Prostate gland (tissue), 2 donors: ENCODE results near the gene GPD1L. TPM values are rescaled to one million over a fixed set of nuclear protein-coding genes. Genes with fewer than 3 reads are reported as not detected.

Experiments
- DNase-seq: peaks from one replicate; pipeline ENCODE4 v3.0.0-alpha.2; 2019; ENCODE audit warnings: low spot score
- H3K27ac ChIP-seq, 2 donors: fragments of 200-600 bp; sonication (generic); 2 replicates each; pipeline ENCODE4 v1.5.1; 2017 to 2019
- H3K27me3 ChIP-seq: fragments of 200-600 bp; sonication (generic); replicated peaks from 2 replicates; pipeline ENCODE4 v1.5.1; 2019; ENCODE audit not compliant: insufficient read depth
- H3K36me3 ChIP-seq, 2 donors: fragments of 200-600 bp; sonication (generic); 1 replicate in 1 of 2; 2 replicates in 1 of 2; pipeline versions ENCODE4 v1.5.1 to v1.8.1; 2017 to 2019
- H3K4me1 ChIP-seq: fragments of 200-600 bp; sonication (generic); replicated peaks from 2 replicates; pipeline ENCODE4 v1.5.1; 2019
- H3K4me3 ChIP-seq, 2 donors: fragments of 200-600 bp; sonication (generic); 2 replicates each; pipeline ENCODE4 v1.5.1; 2017 to 2019
- H3K9me3 ChIP-seq: fragments of 200-600 bp; sonication (generic); 2 replicates; pipeline ENCODE4 v1.5.1; 2017
- POLR2A ChIP-seq: fragments of 450-650 bp; IDR thresholded peaks from one replicate; pipeline ENCODE4 v1.6.1; 2016; ENCODE audit warnings: antibody characterized with exemption, mild to moderate bottlenecking
- POLR2AphosphoS5 ChIP-seq: sonication (generic); formaldehyde crosslinking; IDR thresholded peaks from one replicate; pipeline ENCODE4 v1.6.1; 2017; ENCODE audit warnings: antibody characterized with exemption
- WGBS: methylation state at CpG from one replicate; pipeline ENCODE4 v1.1.5; 2018; 5-methylcytosine and 5-hydroxymethylcytosine counted together
- intact Hi-C: fragments of 100-400 bp; cut with DNase I; formaldehyde crosslinking; loops from one replicate; pipeline ENCODE4 v1.14.2; 2022
- total RNA-seq, 2 donors: library from RNA; depleted of rRNA; stranded (reverse); fragments of >200 nt; gene quantifications; one replicate each; pipeline ENCODE4 v1.1.0, GENCODE V29; 2016
- TF ChIP-seq, protein P1 (sequence below), 4 experiments: fragments of 200-600 bp in 2 of 4; fragments of 450-650 bp in 2 of 4; sonication (generic) in 2 of 4; IDR thresholded peaks; 1 replicate in 3 of 4; 2 replicates in 1 of 4; pipeline ENCODE4 v1.5.1; 2016 to 2019; ENCODE audit warnings: antibody characterized with exemption in 4 of 4, mild to moderate bottlenecking in 2 of 4, moderate library complexity in 2 of 4

The GPD1L gene
- total RNA-seq, 2 donors from 2014 or later = 50.4 to 70.8 TPM

DNA sequence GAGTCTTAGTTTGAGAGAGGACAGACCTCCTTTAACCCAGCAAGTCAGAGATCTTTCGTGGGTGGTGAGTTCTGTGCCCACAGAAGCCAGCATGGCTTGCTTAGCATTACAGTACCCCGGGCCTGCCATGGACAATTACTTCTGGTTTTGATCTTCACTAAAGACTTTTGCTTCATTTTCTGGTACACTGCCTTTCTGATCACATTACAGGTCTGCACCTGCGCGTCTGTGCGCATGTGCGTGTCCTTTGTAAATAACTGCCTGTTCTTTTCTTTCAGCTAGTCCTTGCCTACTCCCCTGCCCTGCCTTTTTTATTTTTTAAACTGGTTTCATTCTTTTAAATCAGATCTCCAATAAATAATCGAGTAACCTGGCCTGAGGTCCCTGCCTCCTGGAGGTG, 74.9 kb downstream of the GPD1L start:
- 67% methylated on average over 7 of the region's 7 CpGs for WGBS
- Histone ChIP-seq H3K27ac (no peak overlapping the region), H3K4me3 (no peak overlapping the region), H3K36me3 (no peaks in the 10 kb centered on the region), H3K4me1 (no peaks in the 10 kb centered on the region), H3K9me3 (no peaks in the 10 kb centered on the region), H3K27me3 (no peaks in the 10 kb centered on the region)
- intact Hi-C loops = no loop called here
- TF ChIP-seq POLR2AphosphoS5 (peak; percentile 36), POLR2A (no peak)
- TF ChIP-seq, protein P1, sequence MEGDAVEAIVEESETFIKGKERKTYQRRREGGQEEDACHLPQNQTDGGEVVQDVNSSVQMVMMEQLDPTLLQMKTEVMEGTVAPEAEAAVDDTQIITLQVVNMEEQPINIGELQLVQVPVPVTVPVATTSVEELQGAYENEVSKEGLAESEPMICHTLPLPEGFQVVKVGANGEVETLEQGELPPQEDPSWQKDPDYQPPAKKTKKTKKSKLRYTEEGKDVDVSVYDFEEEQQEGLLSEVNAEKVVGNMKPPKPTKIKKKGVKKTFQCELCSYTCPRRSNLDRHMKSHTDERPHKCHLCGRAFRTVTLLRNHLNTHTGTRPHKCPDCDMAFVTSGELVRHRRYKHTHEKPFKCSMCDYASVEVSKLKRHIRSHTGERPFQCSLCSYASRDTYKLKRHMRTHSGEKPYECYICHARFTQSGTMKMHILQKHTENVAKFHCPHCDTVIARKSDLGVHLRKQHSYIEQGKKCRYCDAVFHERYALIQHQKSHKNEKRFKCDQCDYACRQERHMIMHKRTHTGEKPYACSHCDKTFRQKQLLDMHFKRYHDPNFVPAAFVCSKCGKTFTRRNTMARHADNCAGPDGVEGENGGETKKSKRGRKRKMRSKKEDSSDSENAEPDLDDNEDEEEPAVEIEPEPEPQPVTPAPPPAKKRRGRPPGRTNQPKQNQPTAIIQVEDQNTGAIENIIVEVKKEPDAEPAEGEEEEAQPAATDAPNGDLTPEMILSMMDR (IDR thresholded peaks at IDR 0.05) = no peak
- peak; percentile 32 for DNase-seq

- no peaks in the 10 kb centered on the region for H3K27me3 ChIP-seq
- no peaks in the 10 kb centered on the region for H3K36me3 ChIP-seq
- WGBS = 50% methylated on average over 6 of the region's 6 CpGs
- H3K27ac ChIP-seq = no peak overlapping the region
- no peak overlapping the region for H3K4me3 ChIP-seq
- TF ChIP-seq POLR2A = no peak
- TF ChIP-seq POLR2AphosphoS5 = no peak
- TF ChIP-seq, protein P1 (IDR thresholded peaks at IDR 0.05) = no peak
- no peaks in the 10 kb centered on the region for H3K4me1 ChIP-seq
- H3K9me3 ChIP-seq = no peaks in the 10 kb centered on the region
- DNase-seq = no peak
- intact Hi-C loops = no loop called here
These were observed 75.4 kb downstream of the GPD1L start for GRCh38 chr3:32181796-32182195.

DNA sequence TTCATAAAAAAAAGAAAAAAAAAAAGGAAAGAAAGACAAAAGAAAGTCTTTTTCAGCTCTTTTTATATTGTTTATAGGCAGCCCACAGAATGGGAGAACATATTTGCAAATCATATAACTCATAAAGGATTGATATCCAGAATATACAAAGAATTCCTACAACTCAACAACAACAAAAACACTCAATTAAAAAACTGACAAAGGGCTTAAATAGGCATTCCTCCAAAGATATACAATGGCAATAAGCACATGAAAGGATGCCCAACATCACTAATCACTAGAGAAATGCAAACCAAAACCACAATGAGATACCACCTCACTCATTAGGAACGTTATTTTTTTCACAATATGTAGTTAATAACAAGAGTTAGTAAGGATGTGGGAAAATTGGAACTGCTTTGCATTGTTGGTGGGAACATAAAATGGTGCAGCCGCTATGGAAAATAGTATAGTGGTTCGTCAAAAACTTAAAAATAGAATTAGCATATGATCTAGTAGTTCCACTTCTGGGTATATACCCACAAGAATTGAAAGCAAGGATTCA, 77.8 kb downstream of the GPD1L start:
- no peak overlapping the region for H3K27ac ChIP-seq
- no peaks in the 10 kb centered on the region for H3K36me3 ChIP-seq
- no peak for TF ChIP-seq POLR2AphosphoS5
- TF ChIP-seq, protein P1 (IDR thresholded peaks at IDR 0.05) = no peak
- TF ChIP-seq POLR2A = no peak
- intact Hi-C loops = no loop called here
- WGBS = 85% methylated on average over 3 of the region's 3 CpGs
- H3K9me3 ChIP-seq = no peaks in the 10 kb centered on the region
- H3K27me3 ChIP-seq = no peaks in the 10 kb centered on the region
- no peak overlapping the region for H3K4me3 ChIP-seq
- DNase-seq = no peak
- H3K4me1 ChIP-seq = no peaks in the 10 kb centered on the region

DNA sequence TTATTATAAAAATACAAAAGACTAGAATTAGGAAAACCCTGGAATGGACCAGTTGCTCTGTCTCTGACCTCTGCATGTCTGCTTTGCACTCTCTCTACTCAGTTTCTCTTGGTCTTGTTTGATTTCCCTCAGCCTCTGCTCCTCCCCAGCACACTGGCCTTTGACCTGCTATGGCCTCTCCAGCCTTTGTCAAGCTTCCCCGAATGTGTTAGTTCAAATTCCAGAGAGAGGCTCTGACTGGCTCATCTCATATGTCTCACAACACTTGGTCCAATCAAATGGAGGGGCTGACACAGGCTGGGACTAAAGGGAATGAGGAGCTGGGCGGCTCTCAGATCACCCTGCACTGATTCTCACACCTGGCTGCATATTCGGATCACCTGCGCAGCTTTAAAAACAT, 79.7 kb downstream of the GPD1L start:
- no peak overlapping the region for H3K4me3 ChIP-seq
- 87% methylated on average over 4 of the region's 4 CpGs for WGBS
- intact Hi-C loops = no loop called here

DNA sequence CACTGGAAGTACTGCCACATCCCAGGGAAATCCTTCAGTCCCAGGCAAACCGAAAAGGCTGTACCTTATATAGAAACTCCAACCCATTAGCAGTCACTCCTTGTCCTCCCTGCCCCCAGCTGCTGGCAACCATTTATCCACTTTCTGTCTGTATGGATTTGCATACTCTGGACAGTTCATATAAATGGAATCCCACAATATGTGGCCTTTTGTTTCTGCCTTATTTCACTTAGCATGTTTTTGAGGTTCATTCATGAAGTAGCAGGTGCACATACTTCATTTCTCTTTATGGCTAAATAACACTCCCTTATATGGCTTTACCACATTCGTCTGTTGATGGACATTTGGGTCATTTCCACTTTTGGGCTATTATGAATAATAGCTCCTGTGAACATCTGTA, 80.5 kb downstream of the GPD1L start:
- intact Hi-C loops = no loop called here

More for the DNA sequence above, 79.7 kb downstream of the GPD1L start:
- Histone ChIP-seq H3K36me3 (no peaks in the 10 kb centered on the region), H3K27me3 (no peaks in the 10 kb centered on the region), H3K4me1 (no peaks in the 10 kb centered on the region), H3K9me3 (no peaks in the 10 kb centered on the region), H3K27ac (no peak overlapping the region)
- no peak for DNase-seq
- TF ChIP-seq POLR2A (no peak), POLR2AphosphoS5 (no peak)
- TF ChIP-seq, protein P1 (IDR thresholded peaks at IDR 0.05) = no peak

More for the DNA sequence above, 80.5 kb downstream of the GPD1L start:
- no peak for TF ChIP-seq POLR2A
- TF ChIP-seq POLR2AphosphoS5 = no peak
- DNase-seq = no peak
- no peaks in the 10 kb centered on the region for H3K4me1 ChIP-seq
- H3K27ac ChIP-seq = no peak overlapping the region
- H3K36me3 ChIP-seq = no peaks in the 10 kb centered on the region
- H3K9me3 ChIP-seq = no peaks in the 10 kb centered on the region
- no peak overlapping the region for H3K4me3 ChIP-seq
- no peaks in the 10 kb centered on the region for H3K27me3 ChIP-seq
- WGBS = 88% methylated on average over 2 of the region's 2 CpGs
